Amniotic stem cell (primary cell): ENCODE results near the gene HSPA1L.
"Not testable (repeated sequence)": the region's sequence is repeated elsewhere in the genome, so short reads cannot be mapped to it uniquely, and the experiment has no call there.

Experiments used
- DNase-seq: peaks from one replicate; lab custom pipeline; 2025; lab: John Stamatoyannopoulos, UW

Gene HSPA1L

DNA sequence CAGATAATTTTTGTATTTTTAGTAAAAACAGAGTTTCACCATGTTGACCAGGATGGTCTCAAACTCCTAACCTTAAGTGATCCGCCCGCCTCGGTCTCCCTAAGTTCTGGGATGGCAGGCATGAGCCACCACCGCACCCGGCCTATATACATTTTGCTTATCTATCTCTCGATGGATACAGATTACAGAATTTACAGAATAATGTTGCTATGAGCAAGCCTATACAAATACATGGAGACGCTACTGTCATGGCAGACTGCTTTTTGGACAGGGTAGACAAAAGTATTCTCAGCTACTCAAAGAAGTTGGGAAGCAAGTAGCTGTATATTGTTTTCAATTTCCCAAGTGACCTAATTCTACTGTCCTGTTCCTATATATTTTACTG lies 1.6 kb downstream of the HSPA1L start:
- DNase-seq = no peak

DNA sequence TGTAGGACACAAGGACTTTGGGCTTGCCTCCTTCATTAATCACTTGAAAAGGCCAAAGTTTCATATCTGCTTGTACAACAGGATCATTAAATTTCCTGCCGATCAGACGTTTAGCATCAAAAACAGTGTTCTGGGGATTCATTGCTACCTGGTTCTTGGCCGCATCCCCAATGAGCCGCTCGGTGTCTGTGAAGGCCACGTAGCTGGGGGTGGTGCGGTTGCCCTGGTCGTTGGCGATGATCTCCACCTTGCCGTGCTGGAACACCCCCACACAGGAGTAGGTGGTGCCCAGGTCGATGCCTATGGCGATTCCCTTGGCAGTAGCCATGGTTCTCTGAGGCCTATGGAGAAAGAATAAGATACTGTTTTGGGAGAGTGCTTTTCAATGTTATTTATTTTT lies 3.4 kb downstream of the HSPA1L start:
- DNase-seq = no peak

- not testable (repeated sequence) for DNase-seq
Observed at GRCh38 chr6:31808599-31808998, 6.5 kb downstream of the HSPA1L start.

DNA sequence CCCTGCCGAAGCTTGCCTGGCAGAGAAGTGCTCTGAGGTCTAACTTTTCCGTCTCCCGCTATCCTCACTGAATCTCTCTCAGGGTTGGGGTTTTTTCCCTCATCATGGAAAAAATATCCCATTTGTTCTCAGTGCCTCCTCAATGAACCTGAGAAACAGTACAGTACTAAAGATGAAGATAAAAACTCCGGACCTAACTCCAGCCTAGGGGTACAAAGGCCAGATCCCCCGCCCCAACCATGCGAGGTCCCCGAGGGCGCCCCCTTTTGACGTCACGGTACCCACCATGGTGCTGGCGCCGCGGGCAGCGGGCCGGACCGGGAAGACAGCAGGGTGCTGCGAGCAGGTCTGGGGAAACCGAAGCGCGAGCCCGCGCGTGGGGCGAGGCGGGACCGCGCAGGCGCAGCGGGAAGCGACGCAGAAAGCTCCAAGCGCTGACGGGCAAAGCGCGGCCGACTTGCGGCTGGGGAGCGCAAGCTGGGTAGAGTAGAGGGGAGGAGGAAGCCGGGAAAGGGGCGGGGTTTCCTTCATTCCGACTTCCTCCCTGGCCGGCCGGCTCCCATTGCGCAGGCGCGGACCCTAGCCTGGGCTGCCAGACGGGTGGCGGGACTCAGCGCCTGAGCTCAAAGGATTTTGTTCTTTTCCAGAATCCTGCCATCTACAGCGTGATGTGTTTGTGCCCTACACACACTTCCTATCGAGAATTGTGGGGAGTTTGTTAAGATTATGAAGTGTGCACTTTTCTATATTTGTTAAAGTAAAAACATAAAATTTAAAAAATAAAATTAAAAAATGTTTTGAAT lies 8.4 kb downstream of the HSPA1L start, which contains the start of gene LSM2:
LSM2 (minus strand) TSS at position 497 of the 803 bp plus-strand sequence; CDS start at position 288, 209 bp downstream.
- peak; percentile 95 for DNase-seq

DNA sequence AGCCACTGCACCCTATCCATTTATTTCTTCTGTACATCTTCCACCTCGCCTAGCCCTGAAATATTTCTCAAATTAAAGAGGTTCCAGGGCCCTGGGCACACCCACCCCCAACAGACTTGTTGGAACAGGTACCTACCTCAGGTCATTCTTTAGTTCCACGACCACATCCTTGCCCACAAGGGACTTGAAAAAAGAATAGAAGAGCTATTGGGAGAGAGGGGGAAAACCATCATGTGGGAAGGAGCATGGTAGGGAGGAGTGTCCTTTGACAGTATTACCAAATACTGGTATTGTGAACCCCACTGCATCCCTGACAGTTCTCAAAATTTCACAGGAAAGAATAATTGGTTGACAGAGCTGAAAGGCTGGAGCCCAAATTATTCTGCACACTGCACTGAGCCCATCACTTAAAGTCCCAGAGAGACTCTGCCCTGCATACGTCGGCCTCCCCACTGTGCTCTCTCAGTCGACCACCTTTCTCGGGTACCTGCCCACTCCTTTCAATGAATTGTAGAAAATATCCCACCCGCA lies 9.1 kb downstream of the HSPA1L start:
- no peak for DNase-seq

DNA sequence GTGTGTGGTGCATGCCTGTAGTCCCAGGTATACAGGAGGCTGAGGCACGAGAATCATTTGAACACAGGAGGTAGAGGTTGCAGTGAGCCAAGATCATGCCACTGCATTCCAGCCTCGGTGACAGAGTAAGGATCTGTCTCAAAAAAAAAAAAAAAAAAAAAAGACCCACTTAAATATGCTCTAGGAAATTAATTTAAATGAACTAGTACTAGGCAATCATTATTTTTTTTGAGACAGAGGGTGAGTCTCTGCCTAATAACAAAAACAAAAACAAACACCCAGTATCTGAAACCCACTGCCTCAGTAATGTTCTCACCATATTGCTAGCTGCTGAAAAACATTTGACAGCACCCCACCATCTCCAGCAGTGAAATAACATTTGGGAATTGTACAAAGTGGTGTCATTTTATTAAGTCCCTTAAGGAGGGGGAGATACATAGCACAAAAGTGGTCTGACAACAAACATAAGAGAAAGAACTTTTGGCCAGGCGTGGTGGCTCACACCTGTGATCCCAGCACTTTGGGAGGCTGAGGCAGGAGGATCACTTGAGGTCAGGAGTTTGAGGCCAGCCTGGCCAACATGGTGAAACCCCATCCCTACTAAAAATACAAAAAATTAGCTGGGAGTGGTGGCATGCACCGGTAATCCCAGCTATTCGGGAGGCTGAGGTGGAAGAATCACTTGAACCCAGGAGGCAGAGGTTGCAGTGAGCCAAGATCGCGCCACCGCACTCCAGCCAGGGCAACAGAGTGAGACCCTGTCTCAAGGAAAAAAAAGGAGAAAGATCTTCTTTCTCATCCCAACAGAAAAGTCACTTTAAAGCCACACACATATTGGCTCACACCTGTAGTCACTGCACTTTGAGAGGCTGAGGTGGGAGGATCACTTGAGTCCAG lies 13.8 kb downstream of the HSPA1L start:
- not testable (repeated sequence) for DNase-seq

DNA sequence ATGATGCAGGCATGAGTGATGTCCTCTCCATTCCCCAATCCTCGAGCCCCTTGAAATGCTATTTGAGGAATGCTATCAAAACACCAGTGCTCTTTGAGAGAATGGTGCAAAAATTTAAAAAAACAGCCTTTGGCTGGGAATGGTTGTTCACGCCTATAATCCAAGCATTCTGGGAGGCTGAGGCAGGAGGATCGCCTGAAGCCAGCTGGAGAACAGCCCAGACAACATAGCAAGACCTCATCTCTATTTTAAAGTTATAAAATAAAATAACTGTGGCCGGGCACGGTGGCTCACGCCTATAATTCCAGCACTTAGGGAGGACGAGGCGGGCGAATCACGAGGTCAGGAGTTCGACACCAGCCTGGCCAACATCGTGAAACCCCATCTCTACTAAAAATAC lies 15.3 kb downstream of the HSPA1L start:
- no peak for DNase-seq

- DNase-seq = no peak
Observed at GRCh38 chr6:31797588-31797987, 17.5 kb downstream of the HSPA1L start.

- DNase-seq = no peak
Observed at GRCh38 chr6:31796993-31797385, 18.1 kb downstream of the HSPA1L start.

GRCh38 chr6:31795616-31796298 lies 19.3 kb downstream of the HSPA1L start, which contains the start of gene VARS1:
VARS1 (minus strand) TSS chr6:31795752; CDS start chr6:31795217, 535 bp downstream.
- DNase-seq = peak; percentile 81

GRCh38 chr6:31794866-31795615 lies 20.0 kb downstream of the HSPA1L start:
- DNase-seq = no peak

- no peak for DNase-seq
Observed at GRCh38 chr6:31794294-31794865, 20.7 kb downstream of the HSPA1L start.

GRCh38 chr6:31793927-31794245 lies 21.2 kb downstream of the HSPA1L start:
- DNase-seq = not testable (repeated sequence)

- DNase-seq = no peak
Observed at GRCh38 chr6:31792761-31793171, 22.3 kb downstream of the HSPA1L start.

DNA sequence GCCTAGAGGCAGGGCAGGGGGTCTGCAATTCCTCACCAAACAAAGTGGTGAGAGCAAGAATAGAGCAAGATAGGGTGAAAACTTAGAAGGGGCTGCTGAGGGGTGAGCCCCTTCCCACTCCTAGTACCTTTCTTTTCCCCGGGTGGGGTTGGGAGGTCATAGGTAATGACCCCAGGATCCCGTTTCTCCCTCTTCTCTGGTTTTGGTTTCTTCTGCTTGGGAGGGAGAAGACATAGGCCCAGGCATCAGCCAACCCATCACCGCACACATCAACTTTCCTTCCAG lies 23.1 kb downstream of the HSPA1L start:
- no peak for DNase-seq

GRCh38 chr6:31791324-31792089 lies 23.6 kb downstream of the HSPA1L start:
- no peak for DNase-seq

GRCh38 chr6:31785475-31785874 lies 29.6 kb downstream of the HSPA1L start:
- no peak for DNase-seq

DNA sequence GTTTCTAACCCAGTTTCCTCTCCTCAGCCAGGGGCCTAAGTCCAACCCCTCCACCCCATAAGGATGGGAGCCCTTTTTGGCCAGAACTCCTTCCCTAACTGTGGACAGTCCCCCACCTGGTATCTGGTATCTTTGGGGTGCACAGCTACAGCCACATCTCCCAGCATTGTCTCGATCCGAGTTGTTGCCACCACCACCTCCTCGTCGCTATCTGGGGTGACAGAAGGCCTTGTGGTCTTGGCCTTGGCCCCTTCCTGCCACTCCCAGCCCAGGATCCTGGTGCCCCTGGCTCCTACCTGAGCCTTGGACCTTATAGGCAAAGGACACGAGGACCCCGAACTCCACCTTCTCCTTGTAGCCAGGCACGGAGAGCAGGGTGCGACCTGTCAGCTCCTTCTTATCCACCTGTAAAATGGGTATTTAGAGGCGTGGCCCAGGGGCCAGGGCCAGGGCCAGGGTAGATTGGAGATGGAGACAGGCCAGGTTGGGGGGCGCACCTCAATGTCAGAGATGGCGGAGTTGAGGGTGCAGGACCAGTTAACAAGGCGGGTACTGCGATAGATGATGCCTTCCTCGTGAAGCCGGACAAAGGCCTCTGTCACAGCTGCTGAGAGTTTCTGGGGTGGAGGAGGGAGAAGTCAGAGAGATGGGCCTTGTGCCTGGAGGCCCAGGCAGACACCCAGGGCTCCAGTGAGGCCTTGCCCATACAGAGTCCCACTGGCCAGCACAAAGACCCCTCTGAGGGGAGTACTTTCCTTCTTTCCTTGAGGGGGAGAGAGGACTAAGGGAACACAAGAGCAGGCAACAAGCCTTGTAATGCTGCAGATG lies 30.8 kb downstream of the HSPA1L start:
- no peak for DNase-seq

DNA sequence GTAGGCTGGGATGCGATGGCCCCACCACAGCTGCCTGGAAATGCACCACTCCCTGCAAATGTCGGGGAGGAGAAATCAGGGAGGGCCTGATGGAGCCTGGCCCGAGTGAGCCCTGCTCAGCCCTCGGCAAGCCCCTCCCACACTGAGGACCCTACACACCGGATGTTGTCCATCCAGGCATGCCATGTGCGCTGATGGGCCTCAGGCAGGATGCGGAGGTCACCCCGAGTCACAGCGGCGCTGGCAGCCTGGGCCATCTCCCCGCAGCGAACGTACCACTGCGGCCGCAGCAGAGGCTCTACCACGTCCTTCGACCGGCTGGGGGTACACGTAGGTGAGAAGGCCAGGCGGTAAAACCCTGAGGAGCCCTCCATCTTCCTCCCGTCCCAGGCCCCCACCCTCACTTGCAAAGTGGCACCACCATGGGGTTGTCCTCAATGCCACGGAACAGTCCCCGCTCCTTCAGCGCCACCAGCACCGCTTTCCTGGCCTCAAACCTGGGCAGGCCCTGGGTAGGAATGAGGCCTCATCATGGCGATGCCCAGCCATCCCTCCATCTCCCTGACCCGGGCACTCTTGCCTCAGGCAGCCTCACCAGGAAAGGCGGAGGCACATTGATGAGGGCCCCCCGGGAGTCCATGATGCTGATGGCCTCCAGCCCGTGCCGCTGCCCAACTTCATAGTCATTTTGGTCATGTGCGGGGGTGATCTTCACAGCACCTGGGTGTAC lies 32.8 kb downstream of the HSPA1L start:
- DNase-seq = no peak
